ENCODE measurements around the gene SETD1A.

Gene SETD1A

GRCh38 chr16:31020536-31020935, 63.0 kb downstream of the SETD1A start:
- no peak for DNase-seq (ENCODE audit: low read depth in 2 of 2)

- DNase-seq (ENCODE audit: low read depth in 2 of 2) = no peak
Observed at GRCh38 chr16:31022544-31023251, 65.1 kb downstream of the SETD1A start.

- DNase-seq (ENCODE audit: low read depth in 2 of 2) = no peak
Observed at GRCh38 chr16:31023252-31023602, 65.7 kb downstream of the SETD1A start.

- DNase-seq (ENCODE audit: low read depth in 2 of 2) = no peak
Observed at GRCh38 chr16:31023627-31024226, 66.2 kb downstream of the SETD1A start.

GRCh38 chr16:31025339-31025738, 67.8 kb downstream of the SETD1A start:
- DNase-seq (ENCODE audit: low read depth in 2 of 2) = no peak

GRCh38 chr16:31029272-31029671, 71.7 kb downstream of the SETD1A start:
- DNase-seq (ENCODE audit: low read depth in 2 of 2) = no peak

- DNase-seq (ENCODE audit: low read depth in 2 of 2) = no peak
Observed at GRCh38 chr16:31031276-31031675, 73.7 kb downstream of the SETD1A start.

GRCh38 chr16:31032736-31033708, 75.5 kb downstream of the SETD1A start, which contains the start of gene STX4:
Gene STX4, plus strand, starts transcription at chr16:31033558. Its CDS starts 248 bp downstream, at chr16:31033806.
- DNase-seq (ENCODE audit: low read depth in 2 of 2) = peak; percentile 93 to 96

- peak; percentile 76 to 82 for DNase-seq (ENCODE audit: low read depth in 2 of 2)
Observed at GRCh38 chr16:31033709-31034492, 76.3 kb downstream of the SETD1A start.

All from activated CD4-positive, alpha-beta T cell treated with anti-CD3 and anti-CD28 coated beads for 24 hours (primary cell).